Upper lobe of left lung (tissue), 4 donors: ENCODE data around the gene RBP5.

Experiments used
- EP300 ChIP-seq, 4 donors: sonication (generic); formaldehyde crosslinking; IDR thresholded peaks; one replicate each; pipeline ENCODE4 v1.5.1; 2017; ENCODE audit warnings: antibody characterized with exemption in 4 of 4, control low read depth in 2 of 4
- POLR2A ChIP-seq, 4 donors: fragments of 450-650 bp; IDR thresholded peaks; one replicate each; pipeline ENCODE4 v1.5.1; 2016 to 2017; ENCODE audit warnings: antibody characterized with exemption in 4 of 4, mild to moderate bottlenecking in 2 of 4
- POLR2AphosphoS5 ChIP-seq, 2 donors: sonication (generic); formaldehyde crosslinking; IDR thresholded peaks; one replicate each; pipeline ENCODE4 v1.5.1; 2017; ENCODE audit warnings: antibody characterized with exemption in 2 of 2
- TF ChIP-seq, protein P1 (sequence below), 6 experiments: fragments of 450-650 bp in 4 of 6; fragments of 200-600 bp in 2 of 6; sonication (generic) in 2 of 6; IDR thresholded peaks; one replicate each; pipeline ENCODE4 v1.5.1; 2016 to 2019; ENCODE audit warnings: antibody characterized with exemption in 6 of 6

DNA sequence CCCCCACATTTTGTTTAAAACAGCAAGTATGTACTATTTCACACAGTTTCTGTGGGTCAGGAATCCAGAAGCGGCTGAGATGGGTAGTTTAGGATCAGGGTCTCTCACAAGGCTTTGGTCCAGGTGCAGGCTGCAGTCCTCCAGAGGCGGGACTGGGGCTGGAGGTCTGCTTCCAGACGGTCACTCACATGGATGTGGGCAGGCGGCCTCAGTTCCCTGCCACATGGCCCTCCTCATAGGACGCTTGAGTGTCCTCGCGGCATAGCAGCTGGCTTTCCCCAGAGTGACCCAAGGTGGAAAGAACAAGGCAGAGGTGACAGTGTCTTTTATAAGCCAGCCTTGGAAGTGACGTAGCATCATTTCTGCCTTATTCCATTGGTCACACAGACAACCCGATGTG, 11.8 kb downstream of the RBP5 start:
- TF ChIP-seq, protein P1, sequence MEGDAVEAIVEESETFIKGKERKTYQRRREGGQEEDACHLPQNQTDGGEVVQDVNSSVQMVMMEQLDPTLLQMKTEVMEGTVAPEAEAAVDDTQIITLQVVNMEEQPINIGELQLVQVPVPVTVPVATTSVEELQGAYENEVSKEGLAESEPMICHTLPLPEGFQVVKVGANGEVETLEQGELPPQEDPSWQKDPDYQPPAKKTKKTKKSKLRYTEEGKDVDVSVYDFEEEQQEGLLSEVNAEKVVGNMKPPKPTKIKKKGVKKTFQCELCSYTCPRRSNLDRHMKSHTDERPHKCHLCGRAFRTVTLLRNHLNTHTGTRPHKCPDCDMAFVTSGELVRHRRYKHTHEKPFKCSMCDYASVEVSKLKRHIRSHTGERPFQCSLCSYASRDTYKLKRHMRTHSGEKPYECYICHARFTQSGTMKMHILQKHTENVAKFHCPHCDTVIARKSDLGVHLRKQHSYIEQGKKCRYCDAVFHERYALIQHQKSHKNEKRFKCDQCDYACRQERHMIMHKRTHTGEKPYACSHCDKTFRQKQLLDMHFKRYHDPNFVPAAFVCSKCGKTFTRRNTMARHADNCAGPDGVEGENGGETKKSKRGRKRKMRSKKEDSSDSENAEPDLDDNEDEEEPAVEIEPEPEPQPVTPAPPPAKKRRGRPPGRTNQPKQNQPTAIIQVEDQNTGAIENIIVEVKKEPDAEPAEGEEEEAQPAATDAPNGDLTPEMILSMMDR (IDR thresholded peaks at IDR 0.05) = no peak
- TF ChIP-seq POLR2AphosphoS5 (IDR thresholded peaks at IDR 0.05) = no peak
- TF ChIP-seq EP300 (IDR thresholded peaks at IDR 0.05) = no peak
- no peak for TF ChIP-seq POLR2A (IDR thresholded peaks at IDR 0.05)
